Midbrain (tissue), 1 donor: ENCODE measurements around the gene ANKRA2.
"Not testable (repeated sequence)": the region's sequence is repeated elsewhere in the genome, so short reads cannot be mapped to it uniquely, and the experiment has no call there.

Experiments
- DNase-seq: peaks from one replicate; lab custom pipeline; 2025; lab: John Stamatoyannopoulos, UW

The ANKRA2 gene

GRCh38 chr5:73550016-73550415 is 15.4 kb downstream of the ANKRA2 start:
- DNase-seq = no peak

GRCh38 chr5:73545403-73545779 is 20.0 kb downstream of the ANKRA2 start:
- DNase-seq = no peak

GRCh38 chr5:73544429-73545402 is 20.7 kb downstream of the ANKRA2 start:
- no peak for DNase-seq

- no peak for DNase-seq
Observed at GRCh38 chr5:73542020-73542419, 23.4 kb downstream of the ANKRA2 start.

GRCh38 chr5:73540192-73540591 is 25.2 kb downstream of the ANKRA2 start:
- DNase-seq = no peak

- no peak for DNase-seq
Observed at GRCh38 chr5:73539730-73540129, 25.7 kb downstream of the ANKRA2 start.

- DNase-seq = no peak
Observed at GRCh38 chr5:73534971-73535370, 30.5 kb downstream of the ANKRA2 start.

- DNase-seq = no peak
Observed at GRCh38 chr5:73534011-73534644, 31.3 kb downstream of the ANKRA2 start.

GRCh38 chr5:73532195-73532594 is 33.2 kb downstream of the ANKRA2 start:
- DNase-seq = no peak

- no peak for DNase-seq
Observed at GRCh38 chr5:73531356-73531755, 34.1 kb downstream of the ANKRA2 start.

GRCh38 chr5:73529081-73529480 is 36.4 kb downstream of the ANKRA2 start:
- no peak for DNase-seq

GRCh38 chr5:73528248-73528647 is 37.2 kb downstream of the ANKRA2 start:
- no peak for DNase-seq

GRCh38 chr5:73525606-73526203 is 39.7 kb downstream of the ANKRA2 start:
- DNase-seq = no peak

- DNase-seq = no peak
Observed at GRCh38 chr5:73523861-73524260, 41.6 kb downstream of the ANKRA2 start.

GRCh38 chr5:73522989-73523388 is 42.5 kb downstream of the ANKRA2 start:
- DNase-seq = no peak

GRCh38 chr5:73519531-73520283 is 45.7 kb downstream of the ANKRA2 start:
- peak; percentile 84 for DNase-seq

GRCh38 chr5:73515232-73515631 is 50.2 kb downstream of the ANKRA2 start:
- no peak for DNase-seq

- no peak for DNase-seq
Observed at GRCh38 chr5:73514418-73514817, 51.0 kb downstream of the ANKRA2 start.

- no peak for DNase-seq
Observed at GRCh38 chr5:73513996-73514395, 51.4 kb downstream of the ANKRA2 start.

- not testable (repeated sequence) for DNase-seq
Observed at GRCh38 chr5:73508521-73508920, 56.9 kb downstream of the ANKRA2 start.

- DNase-seq = no peak
Observed at GRCh38 chr5:73507062-73507461, 58.4 kb downstream of the ANKRA2 start.

GRCh38 chr5:73506459-73506955 is 58.9 kb downstream of the ANKRA2 start:
- no peak for DNase-seq
